ENCODE results near the gene ST7.

ST7 gene

GRCh38 chr7:117034851-117035464 is 81.7 kb downstream of the ST7 start:
- DNase-seq, result peak; percentile 41

- DNase-seq, result no peak
Measured at GRCh38 chr7:117035465-117035862, 82.2 kb downstream of the ST7 start.

GRCh38 chr7:117036053-117036669 is 82.9 kb downstream of the ST7 start:
- DNase-seq, result no peak

- DNase-seq, result no peak
Measured at GRCh38 chr7:117036836-117037235, 83.5 kb downstream of the ST7 start.

- no peak for DNase-seq
Measured at GRCh38 chr7:117038408-117038807, 85.1 kb downstream of the ST7 start.

GRCh38 chr7:117041007-117041406 is 87.7 kb downstream of the ST7 start:
- DNase-seq, result no peak

GRCh38 chr7:117041822-117042221 is 88.5 kb downstream of the ST7 start:
- no peak for DNase-seq

- DNase-seq, result no peak
Measured at GRCh38 chr7:117043108-117043825, 90.0 kb downstream of the ST7 start.

GRCh38 chr7:117044664-117045063 is 91.4 kb downstream of the ST7 start:
- DNase-seq, result no peak

- no peak for DNase-seq
Measured at GRCh38 chr7:117045927-117046710, 92.8 kb downstream of the ST7 start.

GRCh38 chr7:117047496-117047895 is 94.2 kb downstream of the ST7 start:
- DNase-seq, result no peak

GRCh38 chr7:117048114-117048866 is 95.0 kb downstream of the ST7 start:
- no peak for DNase-seq

- DNase-seq, result no peak
Measured at GRCh38 chr7:117048882-117049281, 95.6 kb downstream of the ST7 start.

- no peak for DNase-seq
Measured at GRCh38 chr7:117051808-117052207, 98.5 kb downstream of the ST7 start.

- no peak for DNase-seq
Measured at GRCh38 chr7:117053432-117053831, 100.1 kb downstream of the ST7 start.

GRCh38 chr7:117061751-117062150 is 108.5 kb downstream of the ST7 start:
- no peak for DNase-seq

GRCh38 chr7:117062300-117062699 is 109.0 kb downstream of the ST7 start:
- DNase-seq, result no peak

- DNase-seq, result no peak
Measured at GRCh38 chr7:117064688-117065087, 111.4 kb downstream of the ST7 start.

- no peak for DNase-seq
Measured at GRCh38 chr7:117065571-117066150, 112.4 kb downstream of the ST7 start.

GRCh38 chr7:117066668-117067067 is 113.4 kb downstream of the ST7 start:
- DNase-seq, result no peak

- no peak for DNase-seq
Measured at GRCh38 chr7:117067340-117067739, 114.0 kb downstream of the ST7 start.

- DNase-seq, result no peak
Measured at GRCh38 chr7:117068511-117069145, 115.3 kb downstream of the ST7 start.

All from eye (tissue), 1 donor.